Keratinocyte (primary cell): Measurements from ENCODE around the gene SPOP. TPM values are rescaled to one million over a fixed set of nuclear protein-coding genes. Genes with fewer than 3 reads are reported as not detected.

Source experiments
- DNase-seq: peaks from one replicate; pipeline ENCODE4 v3.0.0-alpha.2; 2011; ENCODE audit warnings: low read depth, missing footprints, low spot score
- FAIRE-seq: peaks from 2 replicates; lab custom pipeline; 2011; peaks lifted over from hg19 to GRCh38; lab: Jason Lieb, UNC
- H2AFZ ChIP-seq: 2 replicates; pipeline ENCODE4 v1.6.0; 2012; ENCODE audit warnings: low read length, control low read depth, inconsistent platforms; ENCODE audit not compliant: control insufficient read depth
- H3K27ac ChIP-seq: 2 replicates; pipeline ENCODE4 v1.5.1; 2011; ENCODE audit warnings: low read length; ENCODE audit not compliant: control insufficient read depth, insufficient read depth
- H3K27me3 ChIP-seq: 3 replicates; pipeline ENCODE4 v1.6.0; 2011; ENCODE audit warnings: low read length; ENCODE audit not compliant: control insufficient read depth, insufficient read depth; ENCODE audit errors: extremely low read depth
- H3K36me3 ChIP-seq, 2 experiments: 2 replicates in 1 of 2; 3 replicates in 1 of 2; pipeline ENCODE4 v1.5.1; 2011; ENCODE audit warnings: low read length in 2 of 2, mild to moderate bottlenecking in 1 of 2; ENCODE audit not compliant: control insufficient read depth in 2 of 2, insufficient read depth in 2 of 2; ENCODE audit errors: extremely low read depth in 1 of 2
- H3K4me1 ChIP-seq: 3 replicates; pipeline ENCODE4 v1.5.1; 2011; ENCODE audit warnings: low read length; ENCODE audit not compliant: control insufficient read depth, insufficient read depth; ENCODE audit errors: extremely low read depth
- H3K4me2 ChIP-seq: 3 replicates; pipeline ENCODE4 v1.6.0; 2011; ENCODE audit warnings: low read depth, low read length; ENCODE audit not compliant: control insufficient read depth, insufficient read depth; ENCODE audit errors: extremely low read depth
- H3K4me3 ChIP-seq, 3 experiments: fragments of 200-600 bp in 1 of 3; sonication (generic) in 1 of 3; 2 replicates in 2 of 3; 3 replicates in 1 of 3; pipeline ENCODE4 v1.5.1; 2011 to 2016; ENCODE audit warnings: low read length in 3 of 3, mild to moderate bottlenecking in 3 of 3, control low read depth in 2 of 3, inconsistent platforms in 1 of 3, low read depth in 1 of 3, mixed read lengths in 1 of 3, mixed run types in 1 of 3, moderate library complexity in 1 of 3; ENCODE audit not compliant: control insufficient read depth in 2 of 3, insufficient read depth in 2 of 3; ENCODE audit errors: extremely low read depth in 1 of 3
- H3K79me2 ChIP-seq: 2 replicates; pipeline ENCODE4 v1.6.0; 2012; ENCODE audit warnings: low read length; ENCODE audit not compliant: control insufficient read depth, insufficient read depth
- H3K9ac ChIP-seq: 3 replicates; pipeline ENCODE4 v1.6.0; 2011; ENCODE audit warnings: low read length; ENCODE audit not compliant: control insufficient read depth, insufficient read depth; ENCODE audit errors: extremely low read depth
- H3K9me1 ChIP-seq: 3 replicates; pipeline ENCODE4 v1.6.0; 2011; ENCODE audit warnings: low read length; ENCODE audit not compliant: control insufficient read depth, insufficient read depth; ENCODE audit errors: extremely low read depth
- H3K9me3 ChIP-seq: 2 replicates; pipeline ENCODE4 v1.5.1; 2012; ENCODE audit warnings: low read depth, low read length; ENCODE audit not compliant: control insufficient read depth
- H4K20me1 ChIP-seq: 3 replicates; pipeline ENCODE4 v1.6.0; 2011; ENCODE audit warnings: low read length; ENCODE audit not compliant: control insufficient read depth, insufficient read depth; ENCODE audit errors: extremely low read depth
- EZH2 ChIP-seq: IDR thresholded peaks from one replicate; pipeline ENCODE4 v1.6.1; 2012; ENCODE audit warnings: inconsistent platforms, mild to moderate bottlenecking, low read length, moderate library complexity
- dilution Hi-C: fragments of 300-500 bp; cut with MboI; formaldehyde crosslinking; loops from one replicate; pipeline ENCODE4 v1.7.0; 2020; ENCODE audit warnings: low sequenced_read_pairs; ENCODE audit not compliant: extremely low pct_ligation_motif_present
- polyA plus RNA-seq, 5 experiments: library from polyadenylated mRNA; depleted of rRNA in 3 of 5; stranded (reverse) in 3 of 5; stranded (forward) in 1 of 5; unstranded in 1 of 5; fragments of >200 nt; gene quantifications; 1 replicate in 1 of 5; 2 replicates in 3 of 5; 3 replicates in 1 of 5; pipeline versions ENCODE4 v1.2.1 to v1.2.3, GENCODE V29; 2011 to 2012; ENCODE audit warnings: missing spikeins in 2 of 5, low read depth in 1 of 5, low replicate concordance in 1 of 5
- TF ChIP-seq, protein P1 (sequence below), 3 experiments: IDR thresholded peaks in 1 of 3; conservative IDR thresholded peaks in 1 of 3; optimal IDR thresholded peaks in 1 of 3; 2 replicates in 2 of 3; 3 replicates in 1 of 3; pipeline versions ENCODE3 to v1.5.1; 2011; ENCODE audit warnings: low read length in 3 of 3, mild to moderate bottlenecking in 3 of 3, moderate library complexity in 2 of 3, control low read depth in 1 of 3, inconsistent platforms in 1 of 3; ENCODE audit not compliant: insufficient read depth in 2 of 3; ENCODE audit errors: extremely low read depth in 1 of 3

The SPOP gene
- polyA plus RNA-seq, 1 donor (not counting 4 experiments of a cell fraction or from before 2014, with no cell fraction given) = 27.5 TPM

DNA sequence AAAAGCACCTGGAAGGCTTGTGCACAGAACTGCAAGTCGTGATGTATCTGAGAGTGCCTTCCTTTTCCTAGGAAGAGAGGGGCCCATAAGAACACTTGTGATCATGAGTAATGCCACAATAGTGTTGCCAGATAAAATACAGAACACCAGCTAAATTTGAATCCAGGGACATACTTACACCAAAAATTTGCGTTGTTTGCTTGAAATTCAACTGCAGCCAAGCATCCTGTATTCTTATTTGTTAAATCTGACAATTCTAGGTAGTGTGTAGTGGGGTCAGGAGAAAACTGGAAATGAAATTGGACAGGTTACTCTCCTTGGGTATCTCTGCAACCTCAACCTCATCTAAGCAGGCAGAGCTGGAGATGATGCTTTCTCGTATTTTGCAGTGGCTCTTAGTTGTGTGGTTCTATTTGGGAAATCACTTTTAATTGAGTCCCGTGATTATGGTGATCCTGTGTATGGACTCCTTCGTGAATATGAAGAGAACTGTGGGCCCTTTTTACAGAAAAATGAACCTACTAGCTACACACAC is 17.9 kb upstream of the SPOP start:
- Histone ChIP-seq H2AFZ (no peak overlapping the region), H3K9ac (no peak overlapping the region), H3K4me2 (no peak overlapping the region), H3K4me3 (no peak overlapping the region), H4K20me1 (no peaks in the 10 kb centered on the region), H3K4me1 (no peaks in the 10 kb centered on the region), H3K9me1 (no peaks in the 10 kb centered on the region), H3K9me3 (no peaks in the 10 kb centered on the region), H3K27me3 (peaks cover 5% of the 10 kb centered on the region), H3K36me3 (peaks cover 7 to 12% of the 10 kb centered on the region in 2 experiments), H3K79me2 (no peaks in the 10 kb centered on the region), H3K27ac (no peak overlapping the region)
- dilution Hi-C loops = no loop called here
- TF ChIP-seq EZH2 = no peak
- TF ChIP-seq, protein P1, sequence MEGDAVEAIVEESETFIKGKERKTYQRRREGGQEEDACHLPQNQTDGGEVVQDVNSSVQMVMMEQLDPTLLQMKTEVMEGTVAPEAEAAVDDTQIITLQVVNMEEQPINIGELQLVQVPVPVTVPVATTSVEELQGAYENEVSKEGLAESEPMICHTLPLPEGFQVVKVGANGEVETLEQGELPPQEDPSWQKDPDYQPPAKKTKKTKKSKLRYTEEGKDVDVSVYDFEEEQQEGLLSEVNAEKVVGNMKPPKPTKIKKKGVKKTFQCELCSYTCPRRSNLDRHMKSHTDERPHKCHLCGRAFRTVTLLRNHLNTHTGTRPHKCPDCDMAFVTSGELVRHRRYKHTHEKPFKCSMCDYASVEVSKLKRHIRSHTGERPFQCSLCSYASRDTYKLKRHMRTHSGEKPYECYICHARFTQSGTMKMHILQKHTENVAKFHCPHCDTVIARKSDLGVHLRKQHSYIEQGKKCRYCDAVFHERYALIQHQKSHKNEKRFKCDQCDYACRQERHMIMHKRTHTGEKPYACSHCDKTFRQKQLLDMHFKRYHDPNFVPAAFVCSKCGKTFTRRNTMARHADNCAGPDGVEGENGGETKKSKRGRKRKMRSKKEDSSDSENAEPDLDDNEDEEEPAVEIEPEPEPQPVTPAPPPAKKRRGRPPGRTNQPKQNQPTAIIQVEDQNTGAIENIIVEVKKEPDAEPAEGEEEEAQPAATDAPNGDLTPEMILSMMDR (optimal IDR thresholded peaks at IDR 0.05 in 1 of 3, IDR thresholded peaks at IDR 0.05 in 1 of 3, conservative IDR thresholded peaks at IDR 0.05 in 1 of 3; ENCODE audit: extremely low read depth in 1 of 3, insufficient read depth in 2 of 3, low read length in 3 of 3) = no peak
- no peak for FAIRE-seq
- DNase-seq = no peak

DNA sequence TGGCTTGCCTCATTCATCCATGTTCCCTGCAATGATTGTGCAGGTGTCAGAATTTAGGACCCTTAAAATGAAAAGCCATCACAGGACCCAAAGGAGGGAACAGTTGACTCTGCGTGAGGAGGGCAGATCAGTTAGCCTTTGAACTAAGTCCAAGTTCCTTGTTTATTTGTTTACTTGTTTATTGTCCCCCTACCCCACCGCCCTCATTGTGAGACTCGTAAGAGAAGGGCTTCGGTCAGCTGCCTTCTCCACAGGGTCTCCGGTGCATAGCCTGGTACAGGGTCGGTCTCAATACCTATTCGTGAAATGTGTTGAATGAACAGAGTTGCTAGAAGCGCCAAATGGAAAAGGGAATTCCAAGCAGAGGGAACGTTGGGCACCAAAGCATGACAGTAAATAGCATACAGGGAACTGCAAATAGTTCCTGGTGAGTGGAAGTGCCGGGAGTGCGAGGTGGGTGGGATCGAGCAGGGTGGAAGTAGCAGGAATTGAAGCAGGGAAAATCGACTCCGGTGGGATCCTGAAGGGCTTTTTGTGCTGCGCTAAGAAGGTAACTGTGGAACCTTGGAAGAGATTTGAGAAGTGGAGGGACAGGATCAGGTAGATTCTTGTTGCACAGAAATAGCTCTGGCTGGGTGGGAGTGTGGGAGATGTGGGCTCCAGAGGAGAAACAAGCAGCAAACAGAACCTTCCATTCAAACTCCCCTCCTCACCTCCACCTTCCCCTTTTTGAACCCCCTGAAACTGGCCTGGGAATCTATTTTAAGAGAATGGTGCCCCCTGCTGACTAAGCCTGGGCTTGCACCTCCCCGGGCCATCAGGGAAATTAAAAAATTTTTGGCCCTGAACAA is 17.2 kb upstream of the SPOP start:
- no peak overlapping the region for H3K4me2 ChIP-seq
- DNase-seq = no peak

More for the DNA sequence above, 17.2 kb upstream of the SPOP start:
- Histone ChIP-seq H3K79me2 (no peaks in the 10 kb centered on the region), H3K4me1 (no peaks in the 10 kb centered on the region), H3K9ac (no peak overlapping the region), H3K27me3 (peaks cover 5% of the 10 kb centered on the region), H4K20me1 (no peaks in the 10 kb centered on the region), H3K36me3 (peaks cover 2 to 6% of the 10 kb centered on the region in 2 experiments), H2AFZ (peak overlapping the region; percentile 27), H3K9me3 (no peaks in the 10 kb centered on the region), H3K9me1 (no peaks in the 10 kb centered on the region), H3K27ac (no peak overlapping the region), H3K4me3 (no peak overlapping the region)
- no peak for FAIRE-seq
- dilution Hi-C loops = no loop called here
- TF ChIP-seq, protein P1 (optimal IDR thresholded peaks at IDR 0.05 in 1 of 3, IDR thresholded peaks at IDR 0.05 in 1 of 3, conservative IDR thresholded peaks at IDR 0.05 in 1 of 3; ENCODE audit: extremely low read depth in 1 of 3, insufficient read depth in 2 of 3, low read length in 3 of 3) = peak; percentile 71 to 92 (median 83)
- TF ChIP-seq EZH2 = no peak
